ENCODE results near the gene ACAA2. TPM values are rescaled to one million over a fixed set of nuclear protein-coding genes. Genes with fewer than 3 reads are reported as not detected.
"Not testable (repeated sequence)": the region's sequence is repeated elsewhere in the genome, so short reads cannot be mapped to it uniquely, and the experiment has no call there.

ACAA2 gene
- polyA plus RNA-seq, 6 donors from 2014 or later, result 34.5 to 100 (median 43.5) TPM

DNA sequence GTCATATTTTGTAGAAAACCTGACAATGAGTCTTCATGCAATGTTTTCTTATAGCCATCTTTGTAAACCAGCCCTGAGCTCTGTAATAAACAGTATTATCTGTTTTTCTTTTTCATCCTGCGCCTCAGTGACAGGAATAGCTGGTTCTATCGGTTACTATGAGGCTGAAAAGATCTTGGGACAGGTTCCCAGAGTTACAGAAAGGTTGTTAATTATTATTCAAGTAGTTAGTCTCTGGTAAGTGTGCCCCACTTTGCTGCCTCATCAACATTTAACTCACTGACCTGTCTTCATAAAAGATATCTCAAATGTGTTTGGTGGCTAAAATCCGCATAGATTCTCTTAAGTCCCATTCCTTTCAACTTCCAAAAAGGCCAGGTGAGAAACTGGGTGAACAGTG, 18.6 kb downstream of the ACAA2 start:
- no peak overlapping the region for H3K27ac Mint-ChIP-seq
- no peaks in the 10 kb centered on the region for H3K9me3 Mint-ChIP-seq
- H3K36me3 Mint-ChIP-seq, result peaks cover 13 to 39% of the 10 kb centered on the region in 2 donors
- no peak overlapping the region for H3K4me3 Mint-ChIP-seq
- no peaks in the 10 kb centered on the region for H3K4me1 Mint-ChIP-seq
- no peak for ATAC-seq (ENCODE audit: low read depth in 2 of 2)
- DNase-seq, result no peak
- no peaks in the 10 kb centered on the region for H3K27me3 Mint-ChIP-seq

DNA sequence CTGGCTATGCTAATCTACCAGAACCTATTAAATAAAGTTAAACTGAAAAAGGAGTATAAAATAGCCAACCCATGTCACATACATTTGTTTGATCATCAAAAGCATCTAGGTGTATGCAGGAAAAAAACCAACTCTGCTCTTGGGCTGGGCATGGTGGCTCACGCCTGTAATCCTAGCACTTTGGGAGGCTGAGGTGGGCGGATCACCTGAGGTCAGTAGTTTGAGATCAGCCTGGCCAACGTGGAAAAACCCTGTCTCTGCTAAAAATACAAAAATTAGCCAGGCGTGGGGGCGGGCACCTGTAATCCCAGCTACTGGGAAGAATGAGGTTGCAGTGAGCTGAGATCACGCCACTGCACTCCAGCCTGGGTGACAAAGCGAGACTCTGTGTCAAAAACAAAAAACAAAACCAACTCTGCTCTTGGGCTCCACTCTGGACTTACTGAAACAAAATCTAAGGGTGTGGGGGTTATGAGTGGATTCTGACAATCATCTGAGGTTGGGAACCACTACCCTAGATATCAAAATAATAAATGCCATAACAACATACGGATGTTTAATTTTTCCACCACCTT, 23.7 kb downstream of the ACAA2 start:
- H3K4me3 Mint-ChIP-seq; H3K9me3 Mint-ChIP-seq; H3K27ac Mint-ChIP-seq; H3K4me1 Mint-ChIP-seq; DNase-seq; ATAC-seq (ENCODE audit: low read depth in 2 of 2); H3K27me3 Mint-ChIP-seq: not testable (repeated sequence)
- peaks cover 19 to 44% of the 10 kb centered on the region in 2 donors for H3K36me3 Mint-ChIP-seq

DNA sequence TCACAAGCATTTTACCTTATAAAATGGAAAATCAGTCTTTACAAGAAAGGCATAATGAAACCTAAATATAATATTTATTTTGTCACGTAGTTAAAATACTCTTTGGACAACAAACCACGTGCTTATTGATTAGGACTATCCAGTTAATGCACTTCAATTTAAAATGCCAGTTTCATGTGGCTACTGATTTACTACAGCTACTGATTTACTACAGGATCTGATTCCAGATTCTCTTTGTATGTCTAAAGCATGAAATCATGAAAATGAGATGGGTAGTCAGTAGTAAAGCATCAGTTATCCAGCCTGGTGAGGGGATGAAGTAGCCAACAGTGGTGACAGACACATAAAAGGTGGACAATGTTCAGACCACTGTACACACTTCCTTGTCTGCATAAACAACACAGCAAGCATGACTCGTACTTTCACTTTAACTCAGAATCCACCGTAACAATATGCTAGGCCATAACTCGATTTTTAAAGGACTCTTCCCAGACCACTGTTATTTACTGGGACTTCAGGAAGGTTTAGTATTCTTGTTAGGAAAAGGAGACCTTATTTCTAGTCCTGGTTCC, 24.9 kb downstream of the ACAA2 start:
- Mint-ChIP-seq H3K4me1 (no peaks in the 10 kb centered on the region), H3K27me3 (no peaks in the 10 kb centered on the region), H3K36me3 (peaks cover 31 to 43% of the 10 kb centered on the region in 2 donors), H3K27ac (no peak overlapping the region), H3K4me3 (no peak overlapping the region), H3K9me3 (no peaks in the 10 kb centered on the region)
- ATAC-seq (ENCODE audit: low read depth in 2 of 2), result no peak
- DNase-seq, result no peak

- Mint-ChIP-seq H3K9me3 (no peaks in the 10 kb centered on the region), H3K27ac (no peak overlapping the region), H3K4me3 (no peak overlapping the region), H3K27me3 (no peaks in the 10 kb centered on the region), H3K4me1 (no peaks in the 10 kb centered on the region), H3K36me3 (peaks cover 45 to 47% of the 10 kb centered on the region in 2 donors)
- no peak for DNase-seq
- ATAC-seq (ENCODE audit: low read depth in 2 of 2), result no peak
Measured at GRCh38 chr18:49786019-49786720, 27.2 kb downstream of the ACAA2 start.

DNA sequence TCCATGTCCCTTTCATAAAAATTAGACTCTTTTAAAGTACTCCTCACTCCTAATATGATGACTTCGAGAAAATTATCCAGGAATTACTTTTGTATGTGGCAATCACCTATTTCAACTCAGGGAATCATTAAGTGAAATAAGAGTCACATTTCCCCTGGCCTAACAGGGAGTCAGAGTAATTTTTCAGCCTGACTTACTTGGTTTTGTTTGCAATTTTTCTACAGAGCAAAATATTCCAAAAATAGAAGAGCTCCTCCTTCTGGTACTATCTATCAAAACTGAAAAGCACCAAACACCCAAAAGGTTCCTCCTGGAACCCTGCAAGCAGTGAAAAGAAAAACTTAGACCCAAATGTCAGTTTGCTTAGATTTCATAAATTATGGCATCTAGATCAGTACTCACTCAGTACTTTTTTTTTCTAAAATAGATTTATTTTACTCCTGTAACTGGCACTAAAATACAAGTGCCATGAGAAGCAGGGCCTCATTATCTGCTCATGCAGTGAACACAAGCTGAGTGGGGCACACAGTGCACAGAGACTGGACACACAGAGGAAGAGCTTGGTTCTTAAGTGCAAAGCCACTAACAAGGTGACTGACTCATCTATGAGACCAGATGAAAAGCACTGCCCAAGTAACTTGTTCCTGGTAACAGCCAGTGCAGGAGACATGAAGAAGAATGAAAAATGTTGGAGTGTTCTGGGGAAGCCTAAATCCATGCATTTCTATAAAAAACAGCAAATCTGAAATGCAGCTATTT, 28.7 kb downstream of the ACAA2 start:
- H3K4me1 Mint-ChIP-seq, result no peaks in the 10 kb centered on the region
- H3K9me3 Mint-ChIP-seq, result peaks cover 0 to 11% (median 1%) of the 10 kb centered on the region in 7 donors
- ATAC-seq (ENCODE audit: low read depth in 2 of 2) (no peak), DNase-seq (no peak)
- H3K36me3 Mint-ChIP-seq, result peaks cover 52 to 58% of the 10 kb centered on the region in 2 donors
- H3K27ac Mint-ChIP-seq, result peak overlapping the region in 1 of 6 donors; percentile 37
- no peak overlapping the region for H3K4me3 Mint-ChIP-seq
- no peaks in the 10 kb centered on the region for H3K27me3 Mint-ChIP-seq

- not testable (repeated sequence) for DNase-seq; H3K27ac Mint-ChIP-seq; H3K4me3 Mint-ChIP-seq; H3K4me1 Mint-ChIP-seq; H3K27me3 Mint-ChIP-seq; ATAC-seq (ENCODE audit: low read depth in 2 of 2)
- H3K36me3 Mint-ChIP-seq, result peaks cover 62 to 68% of the 10 kb centered on the region in 2 donors
- peaks cover 3 to 11% (median 6%) of the 10 kb centered on the region in 7 donors for H3K9me3 Mint-ChIP-seq
Measured at GRCh38 chr18:49783631-49784030, 29.7 kb downstream of the ACAA2 start.

DNA sequence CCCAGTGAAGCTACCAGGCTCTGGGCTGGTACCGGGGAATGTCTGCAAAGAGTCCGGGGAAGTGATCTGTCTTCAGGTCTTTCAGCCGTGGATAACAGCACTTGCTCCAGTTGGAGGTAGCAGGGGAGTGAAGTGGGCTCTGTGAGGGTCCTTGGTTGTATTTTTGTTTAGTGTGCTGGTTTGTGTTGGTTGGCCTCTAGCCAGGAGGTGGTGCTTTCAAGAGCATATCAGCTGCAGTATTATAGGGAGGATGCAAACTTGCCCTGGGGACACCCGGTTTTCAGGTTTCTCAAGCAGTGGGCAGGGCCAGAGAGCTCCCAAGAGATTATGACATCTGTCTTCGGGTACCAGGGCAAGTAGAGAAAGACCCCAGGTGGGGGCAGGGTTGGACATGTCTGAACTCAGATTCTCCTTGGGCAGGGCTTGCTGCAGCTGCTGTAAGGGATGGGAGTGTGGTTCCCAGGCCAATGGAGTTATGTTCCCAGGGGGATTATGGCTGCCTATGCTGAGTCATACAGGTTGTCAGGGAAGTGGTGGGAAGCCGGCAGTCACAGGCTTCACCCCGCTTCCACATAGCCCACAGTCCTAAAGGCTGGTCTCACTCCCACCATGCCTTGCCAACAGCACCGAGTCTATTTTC, 34.4 kb downstream of the ACAA2 start:
- H3K36me3 Mint-ChIP-seq, result peaks cover 50 to 66% of the 10 kb centered on the region in 2 donors
- H3K4me3 Mint-ChIP-seq, result no peak overlapping the region
- H3K27ac Mint-ChIP-seq, result no peak overlapping the region
- peaks cover 15 to 29% (median 27%) of the 10 kb centered on the region in 7 donors for H3K9me3 Mint-ChIP-seq
- no peaks in the 10 kb centered on the region for H3K27me3 Mint-ChIP-seq
- DNase-seq (no peak), ATAC-seq (ENCODE audit: low read depth in 2 of 2) (no peak)
- no peaks in the 10 kb centered on the region for H3K4me1 Mint-ChIP-seq

- Mint-ChIP-seq H3K4me3 (peak overlapping the region in 1 of 8 donors; percentile 23), H3K4me1 (no peaks in the 10 kb centered on the region), H3K27ac (no peak overlapping the region), H3K36me3 (no peaks in the 10 kb centered on the region), H3K27me3 (no peaks in the 10 kb centered on the region), H3K9me3 (peaks cover 0 to 7% (median 0%) of the 10 kb centered on the region in 7 donors)
- DNase-seq (no peak), ATAC-seq (ENCODE audit: low read depth in 2 of 2) (no peak)
Measured at GRCh38 chr18:49769047-49769728, 44.1 kb downstream of the ACAA2 start.

- no peaks in the 10 kb centered on the region for H3K4me1 Mint-ChIP-seq
- no peaks in the 10 kb centered on the region for H3K27me3 Mint-ChIP-seq
- H3K36me3 Mint-ChIP-seq, result no peaks in the 10 kb centered on the region
- peaks cover 0 to 5% (median 0%) of the 10 kb centered on the region in 7 donors for H3K9me3 Mint-ChIP-seq
- no peak overlapping the region for H3K4me3 Mint-ChIP-seq
- DNase-seq (no peak), ATAC-seq (ENCODE audit: low read depth in 2 of 2) (no peak)
- H3K27ac Mint-ChIP-seq, result no peak overlapping the region
Measured at GRCh38 chr18:49768051-49768391, 45.3 kb downstream of the ACAA2 start.

- H3K4me3 Mint-ChIP-seq, result no peak overlapping the region
- H3K27ac Mint-ChIP-seq, result no peak overlapping the region
- no peaks in the 10 kb centered on the region for H3K4me1 Mint-ChIP-seq
- ATAC-seq (ENCODE audit: low read depth in 2 of 2), result no peak
- peaks cover 0 to 5% (median 0%) of the 10 kb centered on the region in 7 donors for H3K9me3 Mint-ChIP-seq
- no peak for DNase-seq
- no peaks in the 10 kb centered on the region for H3K27me3 Mint-ChIP-seq
- H3K36me3 Mint-ChIP-seq, result no peaks in the 10 kb centered on the region
Measured at GRCh38 chr18:49767111-49768050, 46.0 kb downstream of the ACAA2 start.

GRCh38 chr18:49766646-49767045, 46.7 kb downstream of the ACAA2 start:
- DNase-seq (no peak), ATAC-seq (ENCODE audit: low read depth in 2 of 2) (no peak)
- Mint-ChIP-seq H3K27me3 (no peaks in the 10 kb centered on the region), H3K4me1 (no peaks in the 10 kb centered on the region), H3K9me3 (peaks cover 0 to 5% (median 0%) of the 10 kb centered on the region in 7 donors), H3K27ac (no peak overlapping the region), H3K36me3 (no peaks in the 10 kb centered on the region), H3K4me3 (no peak overlapping the region)

DNA sequence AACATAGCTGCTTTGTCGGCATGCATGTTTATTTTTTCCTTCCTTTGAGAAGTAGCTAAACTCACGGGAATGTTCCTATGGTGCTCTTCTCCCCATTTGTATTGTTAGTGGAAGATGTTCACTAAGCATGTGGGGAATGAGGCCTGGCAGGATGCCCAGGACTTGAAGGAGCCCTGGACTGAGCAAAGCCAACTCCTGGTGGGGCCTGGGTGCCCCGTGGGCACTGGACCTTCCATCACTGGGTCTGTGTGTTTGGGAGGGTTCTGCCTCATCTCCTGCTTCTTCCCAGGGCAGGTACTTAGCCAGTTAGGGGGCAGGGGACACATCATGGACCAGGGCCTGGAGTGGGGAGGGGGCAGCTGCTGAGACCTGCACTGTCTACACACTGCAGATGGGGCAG, 49.3 kb downstream of the ACAA2 start:
- ATAC-seq (ENCODE audit: low read depth in 2 of 2) (no peak), DNase-seq (no peak)
- no peaks in the 10 kb centered on the region for H3K36me3 Mint-ChIP-seq
- H3K4me1 Mint-ChIP-seq, result no peaks in the 10 kb centered on the region
- no peaks in the 10 kb centered on the region for H3K9me3 Mint-ChIP-seq
- no peak overlapping the region for H3K4me3 Mint-ChIP-seq
- H3K27me3 Mint-ChIP-seq, result peaks cover 0 to 10% (median 6%) of the 10 kb centered on the region in 3 donors
- H3K27ac Mint-ChIP-seq, result no peak overlapping the region

Measured in naive B cell (primary cell).